Spleen (tissue), 7 donors: ENCODE data around the gene GOLIM4.

Source experiments
- CTCF ChIP-seq, 11 experiments: fragments of 200-600 bp in 7 of 11; fragments of 450-650 bp in 4 of 11; sonication (generic) in 4 of 11; IDR thresholded peaks in 8 of 11; conservative IDR thresholded peaks in 3 of 11; 1 replicate in 7 of 11; 2 replicates in 4 of 11; pipeline versions ENCODE4 v1.4.0 to v1.8.0; 2016 to 2021; ENCODE audit warnings: antibody characterized with exemption in 11 of 11, inconsistent platforms in 4 of 11, mild to moderate bottlenecking in 1 of 11
- POLR2A ChIP-seq, 3 donors: fragments of 450-650 bp; IDR thresholded peaks; one replicate each; pipeline ENCODE4 v1.5.1; 2017; ENCODE audit warnings: antibody characterized with exemption in 3 of 3, mild to moderate bottlenecking in 1 of 3
- POLR2AphosphoS5 ChIP-seq, 3 donors: sonication (generic); formaldehyde crosslinking; IDR thresholded peaks; one replicate each; pipeline ENCODE4 v1.5.1; 2017; ENCODE audit warnings: antibody characterized with exemption in 3 of 3
- donor health status: DM: no; HTN: no; CAD: no; lungs with moderate emphysema.
- donor health status: DM: no; HTN: no; CAD: no.
- donor health status: DM: no; HTN: no; CAD: no.

- TF ChIP-seq POLR2AphosphoS5 (IDR thresholded peaks at IDR 0.05) (no peak), CTCF (IDR thresholded peaks at IDR 0.05 in 8 of 11, conservative IDR thresholded peaks at IDR 0.05 in 3 of 11) (no peak), POLR2A (IDR thresholded peaks at IDR 0.05) (no peak)
Observed at GRCh38 chr3:168049367-168049974, 46.3 kb downstream of the GOLIM4 start.
